H54 (cell line): Measurements from ENCODE around the gene SYCN.

Source experiments
- DNase-seq: peaks from one replicate; pipeline ENCODE4 v3.0.0; 2011; ENCODE audit warnings: low spot score, mixed read lengths; ENCODE audit not compliant: insufficient read length
- FAIRE-seq: peaks from 3 replicates; lab custom pipeline; 2011; peaks lifted over from hg19 to GRCh38; lab: Jason Lieb, UNC
- POLR2A ChIP-seq: IDR thresholded peaks from 2 replicates; pipeline ENCODE4 v1.6.1; 2011; ENCODE audit warnings: low read depth, mild to moderate bottlenecking, low read length

SYCN gene

GRCh38 chr19:39194832-39195542, 9.1 kb downstream of the SYCN start:
- no peak for DNase-seq
- TF ChIP-seq POLR2A, result no peak
- FAIRE-seq, result no peak

GRCh38 chr19:39193803-39194202, 10.3 kb downstream of the SYCN start:
- FAIRE-seq (no peak), DNase-seq (peak; percentile 49)
- TF ChIP-seq POLR2A, result no peak

DNA sequence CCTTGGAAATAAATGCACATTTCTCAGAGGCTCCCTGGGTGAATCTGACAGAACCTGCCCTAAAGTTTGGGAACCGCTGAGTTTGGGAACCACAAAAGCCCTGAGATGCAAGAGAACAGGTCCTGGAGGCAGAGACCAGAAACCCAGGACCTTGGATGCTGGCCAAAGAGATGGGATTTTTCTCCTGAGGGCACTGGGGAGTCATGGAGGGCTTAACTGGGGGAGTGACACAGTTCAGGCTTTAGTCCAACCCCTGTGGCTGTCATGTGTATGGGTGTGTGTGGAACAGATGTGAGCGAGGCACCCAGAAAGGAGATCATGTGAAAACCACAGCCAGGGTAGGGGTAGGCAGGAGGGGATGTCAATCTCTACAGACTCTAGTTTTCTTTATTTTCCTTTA, 11.2 kb downstream of the SYCN start:
- DNase-seq (no peak), FAIRE-seq (no peak)
- TF ChIP-seq POLR2A, result no peak

GRCh38 chr19:39190768-39191167, 13.3 kb downstream of the SYCN start:
- TF ChIP-seq POLR2A, result no peak
- DNase-seq (no peak), FAIRE-seq (no peak)

- DNase-seq, result no peak
- TF ChIP-seq POLR2A, result no peak
- FAIRE-seq, result no peak
Measured at GRCh38 chr19:39188960-39189359, 15.1 kb downstream of the SYCN start.

- FAIRE-seq, result no peak
- DNase-seq, result no peak
- TF ChIP-seq POLR2A, result no peak
Measured at GRCh38 chr19:39187552-39187943, 16.5 kb downstream of the SYCN start.

DNA sequence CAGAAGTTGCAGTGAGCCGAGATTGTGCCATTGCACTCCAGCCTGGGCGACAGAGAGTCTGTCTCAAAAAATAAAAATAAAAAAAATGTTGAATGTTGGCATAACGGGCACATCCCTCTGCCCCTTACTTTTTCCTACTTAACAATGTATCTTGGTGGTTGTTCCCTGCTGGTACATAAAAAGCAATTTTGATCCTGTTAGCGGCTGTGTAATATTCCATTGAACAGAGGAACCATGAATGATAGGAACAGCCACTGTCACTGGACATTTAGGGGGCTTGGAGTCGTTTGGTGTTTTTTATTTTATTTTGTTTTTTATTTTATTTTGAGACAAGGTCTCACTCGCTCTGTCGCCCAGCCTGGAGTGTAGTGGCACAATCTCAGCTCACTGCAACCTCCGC, 17.7 kb downstream of the SYCN start:
- no peak for DNase-seq
- no peak for FAIRE-seq
- no peak for TF ChIP-seq POLR2A

DNA sequence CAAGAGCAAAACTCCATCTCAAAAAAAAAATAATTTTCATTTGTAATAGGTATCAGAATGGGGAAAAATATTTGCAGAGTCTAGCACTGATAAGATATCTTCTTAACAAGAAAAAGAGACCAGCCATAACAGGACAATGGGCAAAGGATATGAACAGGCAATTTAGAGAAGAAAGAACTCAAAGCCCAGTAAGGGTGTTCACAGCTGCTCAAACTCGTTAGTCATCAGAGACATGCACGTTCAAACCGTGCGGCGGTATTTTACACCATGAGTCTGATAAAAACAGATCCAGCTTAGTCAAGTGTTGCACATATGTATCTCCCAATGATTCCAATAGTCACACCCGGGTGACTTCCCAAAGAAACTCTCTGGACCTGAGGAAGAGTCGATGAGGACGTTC, 21.0 kb downstream of the SYCN start:
- DNase-seq, result no peak
- no peak for FAIRE-seq
- TF ChIP-seq POLR2A, result no peak

DNA sequence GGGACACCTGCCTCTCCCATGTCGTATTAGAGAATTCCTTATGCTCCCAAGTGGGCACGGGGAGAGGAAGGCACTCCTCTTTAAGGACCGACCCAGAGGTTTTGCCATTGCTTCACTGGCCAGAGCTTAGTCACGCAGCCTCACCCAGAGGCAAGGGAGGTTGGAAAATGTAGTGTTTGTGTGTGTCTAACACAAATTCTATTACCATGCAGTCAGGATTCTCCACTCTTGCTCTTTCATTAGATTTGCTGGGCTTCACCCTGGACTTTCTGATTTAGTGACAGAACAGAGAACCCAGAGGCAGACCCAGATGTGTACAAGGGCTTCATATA, 21.9 kb downstream of the SYCN start:
- no peak for DNase-seq
- FAIRE-seq, result no peak
- TF ChIP-seq POLR2A, result no peak

- DNase-seq (no peak), FAIRE-seq (no peak)
- TF ChIP-seq POLR2A, result no peak
Measured at GRCh38 chr19:39181500-39182173, 22.4 kb downstream of the SYCN start.

DNA sequence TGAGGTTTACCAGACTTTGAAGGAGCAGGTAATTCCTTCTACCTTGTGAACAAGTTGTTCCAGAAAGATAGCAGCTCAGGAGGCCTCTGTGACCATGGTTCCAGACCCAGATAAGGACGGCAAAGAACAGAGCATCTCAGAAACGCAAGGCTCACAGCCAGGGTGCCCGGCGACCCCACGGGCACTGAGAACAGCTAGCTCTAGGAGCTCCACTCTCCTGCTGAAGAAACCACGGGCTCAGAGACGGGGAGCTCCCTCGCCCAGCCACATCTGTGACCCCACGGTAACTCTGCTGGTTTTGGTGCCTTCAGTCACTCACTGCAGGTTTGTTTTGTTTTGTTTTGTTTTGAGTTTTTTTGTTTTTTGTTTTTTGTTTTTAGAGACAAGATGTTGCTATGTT, 23.3 kb downstream of the SYCN start:
- FAIRE-seq (no peak), DNase-seq (no peak)
- TF ChIP-seq POLR2A, result no peak

DNA sequence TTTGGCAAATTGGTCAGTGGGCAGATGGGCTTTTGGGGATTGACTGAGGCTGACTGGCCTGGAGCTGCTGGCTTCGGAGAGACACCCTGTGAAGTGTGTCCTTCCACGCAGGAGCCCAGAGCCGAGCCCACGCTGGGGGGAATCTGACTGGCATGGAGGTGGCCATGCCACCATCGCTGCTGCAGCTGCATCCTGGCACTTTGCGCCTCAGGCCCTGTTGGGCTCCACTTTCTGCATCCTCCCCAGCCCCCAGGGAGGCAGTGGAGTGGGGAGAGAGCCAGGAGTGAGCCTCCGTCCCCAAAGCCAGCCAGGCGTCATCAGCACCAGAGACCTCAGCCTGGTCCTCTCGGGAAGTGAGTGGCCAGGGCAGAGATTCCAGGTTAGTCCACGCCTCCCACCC, 24.3 kb downstream of the SYCN start:
- FAIRE-seq, result no peak
- no peak for TF ChIP-seq POLR2A
- DNase-seq, result no peak

- DNase-seq (no peak), FAIRE-seq (no peak)
- no peak for TF ChIP-seq POLR2A
Measured at GRCh38 chr19:39178296-39179006, 25.6 kb downstream of the SYCN start.

DNA sequence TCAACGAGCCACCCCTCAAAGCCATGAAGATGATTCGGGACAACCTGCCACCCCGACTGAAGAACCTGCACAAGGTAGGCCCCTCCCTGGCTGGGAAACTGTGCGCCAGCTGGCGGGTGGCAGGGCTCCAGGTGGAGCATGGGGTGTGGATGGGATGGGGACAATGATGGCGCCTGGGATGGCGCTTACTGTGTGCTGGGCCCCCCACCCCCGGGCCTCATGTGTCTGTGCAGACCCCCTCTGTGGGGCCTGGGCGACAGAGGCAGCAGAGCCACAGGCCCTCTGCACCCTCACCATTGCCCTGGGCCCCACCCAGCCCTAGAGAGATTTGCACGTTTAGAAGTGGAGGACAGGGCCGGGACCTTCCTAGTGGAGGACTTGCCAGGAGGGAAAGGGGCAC, 26.3 kb downstream of the SYCN start:
- FAIRE-seq (no peak), DNase-seq (no peak)
- TF ChIP-seq POLR2A, result no peak
